Mucosa of descending colon (tissue), 3 donors: Measurements from ENCODE around the gene SEPTIN10. TPM values are rescaled to one million over a fixed set of nuclear protein-coding genes. Genes with fewer than 3 reads are reported as not detected.
A peak's percentile ranks its signal among the peaks of the same experiment; 100 is the strongest.

ENCODE experiments used
- ATAC-seq: fragments of 200-7000 bp; cut with Tn5 transposase; one replicate; pipeline ENCODE4 v1.9.1; 2020; ENCODE audit warnings: mild to moderate bottlenecking, moderate library complexity
- DNase-seq, 3 donors: peaks; one replicate each; pipeline ENCODE4 v3.0.0-alpha.2; 2020
- H3K36me3 ChIP-seq: fragments of 200-600 bp; one replicate; pipeline ENCODE4 v1.8.0; 2021; ENCODE audit warnings: low read depth, mild to moderate bottlenecking
- H3K4me1 ChIP-seq: fragments of 200-600 bp; one replicate; pipeline ENCODE4 v1.8.0; 2021; ENCODE audit warnings: low read depth, mild to moderate bottlenecking
- H3K4me3 ChIP-seq: fragments of 200-600 bp; one replicate; pipeline ENCODE4 v1.8.0; 2021; ENCODE audit warnings: mild to moderate bottlenecking
- H3K9me3 ChIP-seq: fragments of 200-600 bp; one replicate; pipeline ENCODE4 v1.8.0; 2021; ENCODE audit warnings: mild to moderate bottlenecking
- intact Hi-C, 2 donors: fragments of 100-400 bp; cut with DNase I in 1 of 2; cut with micrococcal nuclease in 1 of 2; formaldehyde crosslinking; loops; one replicate each; pipeline versions ENCODE4 v1.11.0 to v1.11.1; 2022; cut with DNase I, micrococcal nuclease
- total RNA-seq, 3 donors: library from RNA; stranded (reverse); fragmentation: NEBNext Ultra II Directional in 2 of 3; extraction: Animal tissue kit (Norgen Biotek cat#: 25700) in 2 of 3; gene quantifications; one replicate each; pipeline versions ENCODE4 v1.2.1 to v1.2.4, GENCODE V29; 2021 to 2023
- TF ChIP-seq, protein P1 (sequence below): fragments of 200-600 bp; IDR thresholded peaks from one replicate; pipeline ENCODE4 v1.8.0; 2022; ENCODE audit warnings: antibody characterized with exemption, mild to moderate bottlenecking
- donor health status: DM: no; HTN: no; CAD: no; lungs with moderate emphysema.
- donor health status: DM: no; HTN: no; CAD: no.
- donor health status: DM: no; HTN: yes; CAD: no.

Gene SEPTIN10
- total RNA-seq, 3 donors from 2014 or later, result 79.3 to 112 (median 84.1) TPM

DNA sequence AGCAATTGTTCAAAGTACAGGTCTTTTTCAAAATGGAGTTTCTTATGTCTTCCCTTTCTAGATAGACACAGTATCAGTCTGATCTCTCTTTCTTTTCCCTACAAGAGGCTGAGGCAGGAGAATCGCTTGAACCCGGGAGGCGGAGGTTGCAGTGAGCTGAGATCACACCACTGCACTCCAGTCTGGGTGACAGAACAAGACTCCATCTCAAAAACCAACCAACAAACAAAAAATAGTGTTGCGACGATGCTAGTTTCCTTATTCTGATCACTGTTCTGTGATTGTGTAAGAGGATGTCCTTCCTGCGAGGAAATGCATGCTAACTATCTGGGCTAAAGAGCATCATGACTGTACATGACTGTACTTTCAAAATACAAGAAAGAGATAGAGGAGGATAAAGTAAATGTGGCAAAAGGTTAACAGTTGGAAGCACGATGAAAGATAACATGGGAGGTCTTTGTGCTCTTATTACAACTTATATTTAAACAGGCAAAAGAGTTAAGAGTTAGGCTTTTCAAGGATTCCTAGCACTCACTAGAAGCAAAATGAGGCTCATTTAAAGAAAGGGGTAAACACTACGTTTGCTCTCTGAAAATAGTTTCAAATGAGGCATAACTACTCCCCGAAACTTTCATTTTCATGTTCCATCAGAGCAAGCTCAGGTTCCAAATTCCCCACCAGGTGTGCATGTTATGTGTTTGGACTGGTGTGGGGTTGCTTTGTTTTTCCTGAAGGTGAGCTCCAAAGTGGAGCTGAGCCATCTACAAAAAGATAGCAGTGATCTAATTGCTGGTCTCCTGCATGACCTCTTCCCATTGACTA, 24.2 kb upstream of the SEPTIN10 start:
- Histone ChIP-seq H3K36me3 (no peaks in the 10 kb centered on the region), H3K4me1 (no peaks in the 10 kb centered on the region), H3K4me3 (no peak overlapping the region), H3K9me3 (no peaks in the 10 kb centered on the region)
- intact Hi-C loops, result no loop called here
- TF ChIP-seq, protein P1, sequence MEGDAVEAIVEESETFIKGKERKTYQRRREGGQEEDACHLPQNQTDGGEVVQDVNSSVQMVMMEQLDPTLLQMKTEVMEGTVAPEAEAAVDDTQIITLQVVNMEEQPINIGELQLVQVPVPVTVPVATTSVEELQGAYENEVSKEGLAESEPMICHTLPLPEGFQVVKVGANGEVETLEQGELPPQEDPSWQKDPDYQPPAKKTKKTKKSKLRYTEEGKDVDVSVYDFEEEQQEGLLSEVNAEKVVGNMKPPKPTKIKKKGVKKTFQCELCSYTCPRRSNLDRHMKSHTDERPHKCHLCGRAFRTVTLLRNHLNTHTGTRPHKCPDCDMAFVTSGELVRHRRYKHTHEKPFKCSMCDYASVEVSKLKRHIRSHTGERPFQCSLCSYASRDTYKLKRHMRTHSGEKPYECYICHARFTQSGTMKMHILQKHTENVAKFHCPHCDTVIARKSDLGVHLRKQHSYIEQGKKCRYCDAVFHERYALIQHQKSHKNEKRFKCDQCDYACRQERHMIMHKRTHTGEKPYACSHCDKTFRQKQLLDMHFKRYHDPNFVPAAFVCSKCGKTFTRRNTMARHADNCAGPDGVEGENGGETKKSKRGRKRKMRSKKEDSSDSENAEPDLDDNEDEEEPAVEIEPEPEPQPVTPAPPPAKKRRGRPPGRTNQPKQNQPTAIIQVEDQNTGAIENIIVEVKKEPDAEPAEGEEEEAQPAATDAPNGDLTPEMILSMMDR, result no peak
- DNase-seq (no peak), ATAC-seq (peak; percentile 73)

- Histone ChIP-seq H3K36me3 (no peaks in the 10 kb centered on the region), H3K9me3 (no peaks in the 10 kb centered on the region), H3K4me1 (no peaks in the 10 kb centered on the region), H3K4me3 (no peak overlapping the region)
- intact Hi-C loops, result no loop called here
- DNase-seq (no peak), ATAC-seq (no peak)
- TF ChIP-seq, protein P1, result no peak
Measured at GRCh38 chr2:109636317-109636716, 22.6 kb upstream of the SEPTIN10 start.

DNA sequence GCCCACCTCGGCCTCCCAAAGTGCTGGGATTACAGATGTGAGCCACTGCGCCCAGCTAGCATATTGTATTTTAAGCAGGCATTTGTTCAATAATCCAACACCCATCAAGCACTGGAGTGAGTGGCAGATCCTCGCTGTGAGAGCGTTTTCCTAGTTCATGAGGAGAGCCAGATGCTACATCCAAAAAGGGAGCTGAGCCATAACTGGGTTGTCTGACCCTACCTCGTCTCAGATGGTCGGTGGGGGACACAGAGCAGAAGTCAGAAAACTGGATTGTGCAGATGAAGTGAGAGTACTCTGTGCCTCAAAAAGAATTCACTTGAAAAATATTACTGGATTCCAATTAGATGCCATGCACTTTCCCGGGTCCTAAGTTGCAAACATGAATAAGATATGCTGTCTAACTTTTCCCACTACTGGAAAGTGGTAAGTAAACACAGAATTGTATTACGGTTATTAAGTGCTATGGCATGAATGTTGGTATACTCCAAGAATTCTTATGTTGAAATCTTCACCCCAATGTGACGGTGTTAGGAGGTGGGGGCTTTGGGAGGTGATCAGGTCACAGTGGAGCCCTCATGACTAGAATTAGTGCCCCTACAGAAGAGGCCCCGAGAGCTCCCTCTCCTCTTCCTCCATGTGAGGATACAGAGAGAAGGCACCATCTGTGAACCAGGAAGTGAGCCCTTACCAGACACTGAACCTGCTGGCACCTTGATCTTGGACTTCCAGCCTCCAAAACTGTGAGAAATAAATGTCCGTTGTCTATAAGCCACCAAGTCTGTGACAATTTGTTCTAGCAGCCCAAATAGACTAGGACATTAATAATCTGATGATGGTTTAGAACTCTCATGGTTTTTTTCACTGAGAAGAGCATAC, 21.9 kb upstream of the SEPTIN10 start:
- no peak overlapping the region for H3K4me3 ChIP-seq
- intact Hi-C loops, result no loop called here
- no peak for DNase-seq
- TF ChIP-seq, protein P1, result no peak
- H3K9me3 ChIP-seq, result no peaks in the 10 kb centered on the region
- no peaks in the 10 kb centered on the region for H3K4me1 ChIP-seq
- H3K36me3 ChIP-seq, result no peaks in the 10 kb centered on the region
- ATAC-seq, result no peak

GRCh38 chr2:109633284-109633961, 19.7 kb upstream of the SEPTIN10 start:
- Histone ChIP-seq H3K4me3 (no peak overlapping the region), H3K9me3 (no peaks in the 10 kb centered on the region), H3K36me3 (no peaks in the 10 kb centered on the region), H3K4me1 (no peaks in the 10 kb centered on the region)
- no peak for DNase-seq
- ATAC-seq, result no peak
- TF ChIP-seq, protein P1, result no peak
- intact Hi-C loops, result no loop called here

GRCh38 chr2:109632158-109632789, 18.5 kb upstream of the SEPTIN10 start:
- no peaks in the 10 kb centered on the region for H3K36me3 ChIP-seq
- intact Hi-C loops, result no loop called here
- peak in 1 of 3 donors; percentile 13 for DNase-seq
- TF ChIP-seq, protein P1, result no peak
- H3K9me3 ChIP-seq, result no peaks in the 10 kb centered on the region
- no peaks in the 10 kb centered on the region for H3K4me1 ChIP-seq
- no peak overlapping the region for H3K4me3 ChIP-seq
- ATAC-seq, result peak; percentile 70
